NB4 (cell line): ENCODE data around the gene GPRASP3.

Experiments
- MYC ChIP-seq: IDR thresholded peaks from 2 replicates; pipeline ENCODE4 v1.6.1; 2011; ENCODE audit warnings: low read depth, low read length
- POLR2A ChIP-seq: IDR thresholded peaks from 2 replicates; pipeline ENCODE4 v1.6.1; 2011; ENCODE audit warnings: mild to moderate bottlenecking; ENCODE audit not compliant: insufficient read length; ENCODE audit errors: extremely low read depth
- TF ChIP-seq, protein P1 (sequence below): IDR thresholded peaks from one replicate; pipeline ENCODE4 v1.5.1; 2012; ENCODE audit warnings: low read depth, low read length
- TF ChIP-seq, protein P2 (sequence below): IDR thresholded peaks from 2 replicates; pipeline ENCODE4 v1.6.1; 2011; ENCODE audit warnings: low read depth, low read length

- TF ChIP-seq, protein P1, sequence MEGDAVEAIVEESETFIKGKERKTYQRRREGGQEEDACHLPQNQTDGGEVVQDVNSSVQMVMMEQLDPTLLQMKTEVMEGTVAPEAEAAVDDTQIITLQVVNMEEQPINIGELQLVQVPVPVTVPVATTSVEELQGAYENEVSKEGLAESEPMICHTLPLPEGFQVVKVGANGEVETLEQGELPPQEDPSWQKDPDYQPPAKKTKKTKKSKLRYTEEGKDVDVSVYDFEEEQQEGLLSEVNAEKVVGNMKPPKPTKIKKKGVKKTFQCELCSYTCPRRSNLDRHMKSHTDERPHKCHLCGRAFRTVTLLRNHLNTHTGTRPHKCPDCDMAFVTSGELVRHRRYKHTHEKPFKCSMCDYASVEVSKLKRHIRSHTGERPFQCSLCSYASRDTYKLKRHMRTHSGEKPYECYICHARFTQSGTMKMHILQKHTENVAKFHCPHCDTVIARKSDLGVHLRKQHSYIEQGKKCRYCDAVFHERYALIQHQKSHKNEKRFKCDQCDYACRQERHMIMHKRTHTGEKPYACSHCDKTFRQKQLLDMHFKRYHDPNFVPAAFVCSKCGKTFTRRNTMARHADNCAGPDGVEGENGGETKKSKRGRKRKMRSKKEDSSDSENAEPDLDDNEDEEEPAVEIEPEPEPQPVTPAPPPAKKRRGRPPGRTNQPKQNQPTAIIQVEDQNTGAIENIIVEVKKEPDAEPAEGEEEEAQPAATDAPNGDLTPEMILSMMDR, result no peak
- TF ChIP-seq, protein P2, sequence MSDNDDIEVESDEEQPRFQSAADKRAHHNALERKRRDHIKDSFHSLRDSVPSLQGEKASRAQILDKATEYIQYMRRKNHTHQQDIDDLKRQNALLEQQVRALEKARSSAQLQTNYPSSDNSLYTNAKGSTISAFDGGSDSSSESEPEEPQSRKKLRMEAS, result no peak
- no peak for TF ChIP-seq MYC
- TF ChIP-seq POLR2A, result no peak
Observed at GRCh38 chrX:102712981-102713625, 7.4 kb upstream of the GPRASP3 start.
